ENCODE results near the gene CFAP44. TPM values are rescaled to one million over a fixed set of nuclear protein-coding genes. Genes with fewer than 3 reads are reported as not detected.

CFAP44 gene
- total and polyA plus RNA-seq, 2 of the 4 experiments (the other 2 are of a cell fraction): 0.90 to 1.7 TPM

GRCh38 chr3:113441051-113441770 lies at the start of gene CFAP44 (continued):
- TF ChIP-seq, protein P1, sequence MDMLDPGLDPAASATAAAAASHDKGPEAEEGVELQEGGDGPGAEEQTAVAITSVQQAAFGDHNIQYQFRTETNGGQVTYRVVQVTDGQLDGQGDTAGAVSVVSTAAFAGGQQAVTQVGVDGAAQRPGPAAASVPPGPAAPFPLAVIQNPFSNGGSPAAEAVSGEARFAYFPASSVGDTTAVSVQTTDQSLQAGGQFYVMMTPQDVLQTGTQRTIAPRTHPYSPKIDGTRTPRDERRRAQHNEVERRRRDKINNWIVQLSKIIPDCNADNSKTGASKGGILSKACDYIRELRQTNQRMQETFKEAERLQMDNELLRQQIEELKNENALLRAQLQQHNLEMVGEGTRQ (IDR thresholded peaks at IDR 0.05; ENCODE audit: low read depth, low read length): no peak
- no peak for TF ChIP-seq RAD21 (IDR thresholded peaks at IDR 0.05; ENCODE audit: low read length)
- TF ChIP-seq CHD1 (IDR thresholded peaks at IDR 0.05; ENCODE audit: low read depth, low read length): no peak
- TF ChIP-seq MXI1 (IDR thresholded peaks at IDR 0.05; ENCODE audit: borderline replicate concordance, low read depth, low read length): no peak
- TF ChIP-seq, protein P2, sequence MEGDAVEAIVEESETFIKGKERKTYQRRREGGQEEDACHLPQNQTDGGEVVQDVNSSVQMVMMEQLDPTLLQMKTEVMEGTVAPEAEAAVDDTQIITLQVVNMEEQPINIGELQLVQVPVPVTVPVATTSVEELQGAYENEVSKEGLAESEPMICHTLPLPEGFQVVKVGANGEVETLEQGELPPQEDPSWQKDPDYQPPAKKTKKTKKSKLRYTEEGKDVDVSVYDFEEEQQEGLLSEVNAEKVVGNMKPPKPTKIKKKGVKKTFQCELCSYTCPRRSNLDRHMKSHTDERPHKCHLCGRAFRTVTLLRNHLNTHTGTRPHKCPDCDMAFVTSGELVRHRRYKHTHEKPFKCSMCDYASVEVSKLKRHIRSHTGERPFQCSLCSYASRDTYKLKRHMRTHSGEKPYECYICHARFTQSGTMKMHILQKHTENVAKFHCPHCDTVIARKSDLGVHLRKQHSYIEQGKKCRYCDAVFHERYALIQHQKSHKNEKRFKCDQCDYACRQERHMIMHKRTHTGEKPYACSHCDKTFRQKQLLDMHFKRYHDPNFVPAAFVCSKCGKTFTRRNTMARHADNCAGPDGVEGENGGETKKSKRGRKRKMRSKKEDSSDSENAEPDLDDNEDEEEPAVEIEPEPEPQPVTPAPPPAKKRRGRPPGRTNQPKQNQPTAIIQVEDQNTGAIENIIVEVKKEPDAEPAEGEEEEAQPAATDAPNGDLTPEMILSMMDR (conservative IDR thresholded peaks at IDR 0.05; ENCODE audit: low read depth, low read length): no peak
- TF ChIP-seq FOS (IDR thresholded peaks at IDR 0.05; ENCODE audit: low read depth, low read length): no peak
- TF ChIP-seq POLR2A (IDR thresholded peaks at IDR 0.05; ENCODE audit: low read depth, low read length): no peak

Data from IMR-90 (cell line).